ENCODE data around the gene DST. TPM values are rescaled to one million over a fixed set of nuclear protein-coding genes. Genes with fewer than 3 reads are reported as not detected.

The DST gene
- total RNA-seq, 1 experiment from 2014 or later, result 91.9 TPM

GRCh38 chr6:56552187-56553130 lies 90.2 kb downstream of the DST start:
- Histone ChIP-seq H3K27me3 (ENCODE audit: insufficient read depth, low read length) (no peaks in the 10 kb centered on the region), H2BK20ac (ENCODE audit: low read depth, low read length, poor library complexity, severe bottlenecking) (no peak overlapping the region), H3K27ac (ENCODE audit: insufficient read length, low read depth, low read length) (no peak overlapping the region), H3K4ac (ENCODE audit: low read depth, low read length) (no peak overlapping the region), H3T11ph (ENCODE audit: low read length) (no peak overlapping the region), H3K23ac (ENCODE audit: insufficient read length, low read depth, low read length) (no peak overlapping the region), H4K91ac (ENCODE audit: insufficient read length, low read depth, low read length) (no peak overlapping the region), H2BK15ac (ENCODE audit: low read depth, low read length) (no peak overlapping the region), H3K56ac (ENCODE audit: insufficient read length, low read depth, low read length) (no peak overlapping the region), H2BK120ac (ENCODE audit: low read depth, low read length, poor library complexity, severe bottlenecking) (no peak overlapping the region), H3K79me2 (ENCODE audit: insufficient read depth, low read length) (no peaks in the 10 kb centered on the region), H2BK5ac (ENCODE audit: insufficient read length, low read length) (no peak overlapping the region), H2BK12ac (ENCODE audit: insufficient read length, low read depth, low read length) (no peak overlapping the region), H3K9me3 (ENCODE audit: control insufficient read depth, low read depth, low read length) (no peaks in the 10 kb centered on the region), H4K5ac (ENCODE audit: insufficient read length, low read depth, low read length) (no peak overlapping the region), H4K20me1 (ENCODE audit: control insufficient read depth, insufficient read depth, insufficient read length) (no peaks in the 10 kb centered on the region), H3K23me2 (ENCODE audit: insufficient read length, low read depth, low read length, poor library complexity, severe bottlenecking) (no peaks in the 10 kb centered on the region), H3K18ac (ENCODE audit: insufficient read length, low read depth, low read length) (no peak overlapping the region), H2AK5ac (ENCODE audit: insufficient read length, low read length) (no peak overlapping the region), H2AFZ (ENCODE audit: low read length) (no peak overlapping the region), H3K9ac (ENCODE audit: extremely low read depth, insufficient read length, low read length) (no peak overlapping the region), H3K79me1 (ENCODE audit: insufficient read depth, low read depth, low read length, poor library complexity, severe bottlenecking) (no peaks in the 10 kb centered on the region), H4K8ac (replicated peaks; ENCODE audit: insufficient read length, low read depth, low read length) (no peak overlapping the region), H3K14ac (ENCODE audit: insufficient read depth, low read length) (no peak overlapping the region), H3K4me1 (ENCODE audit: insufficient read depth, low read length) (no peaks in the 10 kb centered on the region), H3K4me2 (ENCODE audit: insufficient read depth, insufficient read length, low read length) (no peak overlapping the region)
- WGBS (ENCODE audit: extremely low coverage, insufficient read length, low lambda C conversion rate), result no CpG with 5 or more reads among the region's 7 CpGs
- H3K4me3 Mint-ChIP-seq, result no peak overlapping the region
- H3K4me1 Mint-ChIP-seq, result peaks cover 2% of the 10 kb centered on the region in 2 experiments; a peak in 2 of 4 replicates
- no peak for DNase-seq
- H3K27ac Mint-ChIP-seq, result no peak overlapping the region
- peaks cover 15 to 40% (median 19%) of the 10 kb centered on the region in 3 experiments for H3K36me3 Mint-ChIP-seq (ENCODE audit: insufficient read depth in 1 of 3, low read depth in 3 of 3)
- no peaks in the 10 kb centered on the region for H3K9me3 Mint-ChIP-seq
- H3K27me3 Mint-ChIP-seq (ENCODE audit: low read depth), result no peaks in the 10 kb centered on the region
- TF ChIP-seq CTCF (conservative IDR thresholded peaks at IDR 0.05), result no peak
